DMS79 treated with DMSO at 0.1 percent for 48 hours (cell line): Measurements from ENCODE around the gene CXCR1.
"Not testable (repeated sequence)": the region's sequence is repeated elsewhere in the genome, so short reads cannot be mapped to it uniquely, and the experiment has no call there.

ENCODE experiments used
- DNase-seq: peaks from one replicate; lab custom pipeline; 2025; lab: John Stamatoyannopoulos, UW

The CXCR1 gene

GRCh38 chr2:218166791-218167190, at the start of gene CXCR1:
Gene CXCR1 (minus strand): TSS chr2:218166962. CDS start chr2:218165211, 1,751 bp downstream.
- DNase-seq: no peak

- DNase-seq: peak; percentile 67
These were observed 49.5 kb upstream of the CXCR1 start for GRCh38 chr2:218216336-218216673.

- DNase-seq: no peak
These were observed 47.4 kb upstream of the CXCR1 start for GRCh38 chr2:218214116-218214515.

- DNase-seq: no peak
These were observed 42.3 kb upstream of the CXCR1 start for GRCh38 chr2:218209078-218209477.

- DNase-seq: no peak
These were observed 35.5 kb upstream of the CXCR1 start for GRCh38 chr2:218202266-218202665.

- DNase-seq: no peak
These were observed 30.2 kb upstream of the CXCR1 start for GRCh38 chr2:218196974-218197373.

- DNase-seq: no peak
These were observed 28.1 kb upstream of the CXCR1 start for GRCh38 chr2:218194880-218195279.

- DNase-seq: no peak
These were observed 26.9 kb upstream of the CXCR1 start for GRCh38 chr2:218193701-218194100.

GRCh38 chr2:218192902-218193430, 26.2 kb upstream of the CXCR1 start:
- no peak for DNase-seq

- no peak for DNase-seq
These were observed 21.8 kb upstream of the CXCR1 start for GRCh38 chr2:218188528-218188927.

GRCh38 chr2:218187296-218188015, 20.7 kb upstream of the CXCR1 start:
- no peak for DNase-seq

GRCh38 chr2:218186876-218187275, 20.1 kb upstream of the CXCR1 start:
- no peak for DNase-seq

GRCh38 chr2:218186355-218186766, 19.6 kb upstream of the CXCR1 start:
- DNase-seq: peak; percentile 13

GRCh38 chr2:218184331-218184730, 17.6 kb upstream of the CXCR1 start:
- DNase-seq: no peak

- DNase-seq: no peak
These were observed 13.8 kb upstream of the CXCR1 start for GRCh38 chr2:218180467-218181114.

- DNase-seq: no peak
These were observed 13.0 kb upstream of the CXCR1 start for GRCh38 chr2:218179782-218180181.

GRCh38 chr2:218172845-218173244, 6.1 kb upstream of the CXCR1 start:
- DNase-seq: no peak

- not testable (repeated sequence) for DNase-seq
These were observed 5.0 kb upstream of the CXCR1 start for GRCh38 chr2:218171744-218172143.

- no peak for DNase-seq
These were observed 3.2 kb upstream of the CXCR1 start for GRCh38 chr2:218169757-218170546.

- DNase-seq: no peak
These were observed 2.1 kb upstream of the CXCR1 start for GRCh38 chr2:218168635-218169462.

- no peak for DNase-seq
These were observed 1.3 kb upstream of the CXCR1 start for GRCh38 chr2:218168016-218168415.

- DNase-seq: no peak
These were observed 3.9 kb downstream of the CXCR1 start for GRCh38 chr2:218162814-218163213.
